HepG2 (cell line): Measurements from ENCODE around the gene PRDX4.

ENCODE experiments used
- EZH2 ChIP-seq: conservative IDR thresholded peaks from 2 replicates; pipeline ENCODE4 v1.6.1; 2012; ENCODE audit warnings: mild to moderate bottlenecking, low read depth, low read length, moderate library complexity
- PLSCR1 ChIP-seq: sonication (generic); formaldehyde crosslinking; IDR thresholded peaks from 2 replicates; pipeline ENCODE4 v1.5.0; 2020; ENCODE audit warnings: missing genetic modification reagents, mild to moderate bottlenecking, borderline replicate concordance
- THAP11 ChIP-seq: IDR thresholded peaks from 2 replicates; pipeline ENCODE4 v1.6.1; 2016; ENCODE audit warnings: missing biosample characterization, missing genetic modification reagents
- ZNF510 ChIP-seq: sonication (generic); formaldehyde crosslinking; IDR thresholded peaks from 2 replicates; pipeline ENCODE4 v1.4.0; 2020; ENCODE audit warnings: low read depth, mild to moderate bottlenecking, missing genetic modification reagents
- TF ChIP-seq, protein P1 (sequence below): sonication (generic); formaldehyde crosslinking; IDR thresholded peaks from 2 replicates; pipeline ENCODE4 v1.4.0; 2020; ENCODE audit warnings: missing genetic modification reagents
- TF ChIP-seq, protein P2 (sequence below): sonication (generic); formaldehyde crosslinking; IDR thresholded peaks from 2 replicates; pipeline ENCODE4 v1.5.0; 2020; ENCODE audit warnings: mild to moderate bottlenecking, missing genetic modification reagents, moderate library complexity

DNA sequence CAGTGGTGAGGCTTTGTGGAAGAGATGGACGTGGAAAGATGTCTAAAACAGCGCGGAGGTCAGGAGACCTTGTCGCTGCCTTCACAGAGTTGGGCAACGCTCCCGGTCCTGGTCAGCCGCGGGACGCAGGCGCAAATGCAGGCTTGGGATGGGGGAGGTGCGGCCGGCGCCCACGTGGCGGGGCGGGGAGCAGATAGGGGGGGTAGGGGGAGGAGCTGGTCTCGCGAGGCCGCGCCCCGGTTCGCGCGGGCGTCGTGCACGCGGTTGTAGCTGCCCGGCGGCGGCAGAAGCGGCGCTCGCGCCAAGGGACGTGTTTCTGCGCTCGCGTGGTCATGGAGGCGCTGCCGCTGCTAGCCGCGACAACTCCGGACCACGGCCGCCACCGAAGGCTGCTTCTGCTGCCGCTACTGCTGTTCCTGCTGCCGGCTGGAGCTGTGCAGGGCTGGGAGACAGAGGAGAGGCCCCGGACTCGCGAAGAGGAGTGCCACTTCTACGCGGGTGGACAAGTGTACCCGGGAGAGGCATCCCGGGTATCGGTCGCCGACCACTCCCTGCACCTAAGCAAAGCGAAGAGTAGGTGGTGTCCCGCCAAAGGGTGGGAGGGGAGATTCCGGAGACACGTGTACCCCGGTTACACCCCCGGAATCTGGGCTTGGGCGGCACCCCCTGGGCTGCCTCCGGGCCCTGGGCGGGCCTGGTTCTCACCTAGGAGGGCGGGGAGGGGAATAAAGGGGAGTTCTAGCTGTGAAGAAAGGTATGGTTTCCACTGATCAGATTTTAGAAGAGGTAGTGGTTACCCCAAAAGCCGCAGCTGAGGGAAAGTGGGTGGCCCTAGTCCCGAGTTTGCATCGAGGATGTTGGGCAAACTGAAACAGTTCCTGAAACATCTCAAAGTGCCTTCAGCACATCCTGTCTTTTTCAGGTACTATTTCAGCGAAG is at the start of gene PRDX4:
- TF ChIP-seq EZH2, result no peak
- TF ChIP-seq THAP11 (CRISPR knock-in tag), result no peak
- no peak for TF ChIP-seq PLSCR1
- no peak for TF ChIP-seq ZNF510
- TF ChIP-seq, protein P1, sequence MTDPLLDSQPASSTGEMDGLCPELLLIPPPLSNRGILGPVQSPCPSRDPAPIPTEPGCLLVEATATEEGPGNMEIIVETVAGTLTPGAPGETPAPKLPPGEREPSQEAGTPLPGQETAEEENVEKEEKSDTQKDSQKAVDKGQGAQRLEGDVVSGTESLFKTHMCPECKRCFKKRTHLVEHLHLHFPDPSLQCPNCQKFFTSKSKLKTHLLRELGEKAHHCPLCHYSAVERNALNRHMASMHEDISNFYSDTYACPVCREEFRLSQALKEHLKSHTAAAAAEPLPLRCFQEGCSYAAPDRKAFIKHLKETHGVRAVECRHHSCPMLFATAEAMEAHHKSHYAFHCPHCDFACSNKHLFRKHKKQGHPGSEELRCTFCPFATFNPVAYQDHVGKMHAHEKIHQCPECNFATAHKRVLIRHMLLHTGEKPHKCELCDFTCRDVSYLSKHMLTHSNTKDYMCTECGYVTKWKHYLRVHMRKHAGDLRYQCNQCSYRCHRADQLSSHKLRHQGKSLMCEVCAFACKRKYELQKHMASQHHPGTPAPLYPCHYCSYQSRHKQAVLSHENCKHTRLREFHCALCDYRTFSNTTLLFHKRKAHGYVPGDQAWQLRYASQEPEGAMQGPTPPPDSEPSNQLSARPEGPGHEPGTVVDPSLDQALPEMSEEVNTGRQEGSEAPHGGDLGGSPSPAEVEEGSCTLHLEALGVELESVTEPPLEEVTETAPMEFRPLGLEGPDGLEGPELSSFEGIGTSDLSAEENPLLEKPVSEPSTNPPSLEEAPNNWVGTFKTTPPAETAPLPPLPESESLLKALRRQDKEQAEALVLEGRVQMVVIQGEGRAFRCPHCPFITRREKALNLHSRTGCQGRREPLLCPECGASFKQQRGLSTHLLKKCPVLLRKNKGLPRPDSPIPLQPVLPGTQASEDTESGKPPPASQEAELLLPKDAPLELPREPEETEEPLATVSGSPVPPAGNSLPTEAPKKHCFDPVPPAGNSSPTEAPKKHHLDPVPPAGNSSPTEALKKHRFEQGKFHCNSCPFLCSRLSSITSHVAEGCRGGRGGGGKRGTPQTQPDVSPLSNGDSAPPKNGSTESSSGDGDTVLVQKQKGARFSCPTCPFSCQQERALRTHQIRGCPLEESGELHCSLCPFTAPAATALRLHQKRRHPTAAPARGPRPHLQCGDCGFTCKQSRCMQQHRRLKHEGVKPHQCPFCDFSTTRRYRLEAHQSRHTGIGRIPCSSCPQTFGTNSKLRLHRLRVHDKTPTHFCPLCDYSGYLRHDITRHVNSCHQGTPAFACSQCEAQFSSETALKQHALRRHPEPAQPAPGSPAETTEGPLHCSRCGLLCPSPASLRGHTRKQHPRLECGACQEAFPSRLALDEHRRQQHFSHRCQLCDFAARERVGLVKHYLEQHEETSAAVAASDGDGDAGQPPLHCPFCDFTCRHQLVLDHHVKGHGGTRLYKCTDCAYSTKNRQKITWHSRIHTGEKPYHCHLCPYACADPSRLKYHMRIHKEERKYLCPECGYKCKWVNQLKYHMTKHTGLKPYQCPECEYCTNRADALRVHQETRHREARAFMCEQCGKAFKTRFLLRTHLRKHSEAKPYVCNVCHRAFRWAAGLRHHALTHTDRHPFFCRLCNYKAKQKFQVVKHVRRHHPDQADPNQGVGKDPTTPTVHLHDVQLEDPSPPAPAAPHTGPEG (CRISPR knock-in tag), result no peak
- TF ChIP-seq, protein P2, sequence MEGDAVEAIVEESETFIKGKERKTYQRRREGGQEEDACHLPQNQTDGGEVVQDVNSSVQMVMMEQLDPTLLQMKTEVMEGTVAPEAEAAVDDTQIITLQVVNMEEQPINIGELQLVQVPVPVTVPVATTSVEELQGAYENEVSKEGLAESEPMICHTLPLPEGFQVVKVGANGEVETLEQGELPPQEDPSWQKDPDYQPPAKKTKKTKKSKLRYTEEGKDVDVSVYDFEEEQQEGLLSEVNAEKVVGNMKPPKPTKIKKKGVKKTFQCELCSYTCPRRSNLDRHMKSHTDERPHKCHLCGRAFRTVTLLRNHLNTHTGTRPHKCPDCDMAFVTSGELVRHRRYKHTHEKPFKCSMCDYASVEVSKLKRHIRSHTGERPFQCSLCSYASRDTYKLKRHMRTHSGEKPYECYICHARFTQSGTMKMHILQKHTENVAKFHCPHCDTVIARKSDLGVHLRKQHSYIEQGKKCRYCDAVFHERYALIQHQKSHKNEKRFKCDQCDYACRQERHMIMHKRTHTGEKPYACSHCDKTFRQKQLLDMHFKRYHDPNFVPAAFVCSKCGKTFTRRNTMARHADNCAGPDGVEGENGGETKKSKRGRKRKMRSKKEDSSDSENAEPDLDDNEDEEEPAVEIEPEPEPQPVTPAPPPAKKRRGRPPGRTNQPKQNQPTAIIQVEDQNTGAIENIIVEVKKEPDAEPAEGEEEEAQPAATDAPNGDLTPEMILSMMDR (CRISPR knock-in tag), result peak; percentile 27; the same call in 1 of the 2 replicates
